OCI-LY3 (cell line): ENCODE data around the gene LRRC74B.

Experiments used
- EZH2phosphoT487 ChIP-seq: fragments of 200-600 bp; shearing (Covaris generic); IDR thresholded peaks from 2 replicates; pipeline ENCODE4 v1.6.1; 2018; ENCODE audit warnings: antibody characterized with exemption, mixed run types, low read depth
- TF ChIP-seq, protein P1 (sequence below): fragments of 200-600, 300-600 bp; sonication (generic); IDR thresholded peaks from 2 replicates; pipeline ENCODE4 v1.5.1; 2014; ENCODE audit warnings: antibody characterized with exemption, low read length, low read depth

DNA sequence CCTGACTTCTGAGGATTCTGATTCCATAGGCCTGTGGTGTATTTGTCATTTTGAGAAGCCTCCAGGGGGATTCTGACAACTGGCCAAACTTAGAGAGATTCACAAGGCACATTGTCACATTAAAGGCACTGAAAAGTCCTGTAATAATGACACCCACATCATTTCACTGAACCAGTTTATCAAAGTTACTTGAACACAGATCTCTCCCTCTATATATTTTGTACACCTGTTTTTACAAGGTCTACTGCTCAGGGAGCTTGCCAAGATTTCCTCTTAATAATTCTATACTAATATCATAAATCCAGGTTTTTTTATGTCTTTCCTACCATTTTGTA, 50.0 kb downstream of the LRRC74B start:
- TF ChIP-seq, protein P1, sequence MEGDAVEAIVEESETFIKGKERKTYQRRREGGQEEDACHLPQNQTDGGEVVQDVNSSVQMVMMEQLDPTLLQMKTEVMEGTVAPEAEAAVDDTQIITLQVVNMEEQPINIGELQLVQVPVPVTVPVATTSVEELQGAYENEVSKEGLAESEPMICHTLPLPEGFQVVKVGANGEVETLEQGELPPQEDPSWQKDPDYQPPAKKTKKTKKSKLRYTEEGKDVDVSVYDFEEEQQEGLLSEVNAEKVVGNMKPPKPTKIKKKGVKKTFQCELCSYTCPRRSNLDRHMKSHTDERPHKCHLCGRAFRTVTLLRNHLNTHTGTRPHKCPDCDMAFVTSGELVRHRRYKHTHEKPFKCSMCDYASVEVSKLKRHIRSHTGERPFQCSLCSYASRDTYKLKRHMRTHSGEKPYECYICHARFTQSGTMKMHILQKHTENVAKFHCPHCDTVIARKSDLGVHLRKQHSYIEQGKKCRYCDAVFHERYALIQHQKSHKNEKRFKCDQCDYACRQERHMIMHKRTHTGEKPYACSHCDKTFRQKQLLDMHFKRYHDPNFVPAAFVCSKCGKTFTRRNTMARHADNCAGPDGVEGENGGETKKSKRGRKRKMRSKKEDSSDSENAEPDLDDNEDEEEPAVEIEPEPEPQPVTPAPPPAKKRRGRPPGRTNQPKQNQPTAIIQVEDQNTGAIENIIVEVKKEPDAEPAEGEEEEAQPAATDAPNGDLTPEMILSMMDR: no peak
- TF ChIP-seq EZH2phosphoT487: no peak
